Mononuclear cell (primary cell): ENCODE results near the gene ZNF609. TPM values are rescaled to one million over a fixed set of nuclear protein-coding genes. Genes with fewer than 3 reads are reported as not detected.

Experiments
- H3K27me3 ChIP-seq: 2 replicates; pipeline ENCODE4 v1.6.0; 2011; ENCODE audit warnings: low read length, control low read depth; ENCODE audit not compliant: insufficient read depth
- H3K4me1 ChIP-seq: 2 replicates; pipeline ENCODE4 v1.5.1; 2011; ENCODE audit warnings: mild to moderate bottlenecking, low read length, control low read depth; ENCODE audit not compliant: insufficient read depth
- H3K4me3 ChIP-seq: 2 replicates; pipeline ENCODE4 v1.5.1; 2011; ENCODE audit warnings: mild to moderate bottlenecking, low read length, moderate library complexity
- H3K9me3 ChIP-seq: 2 replicates; pipeline ENCODE4 v1.5.1; 2011; ENCODE audit warnings: low read depth, mild to moderate bottlenecking, control low read depth, low read length
- total RNA-seq: library from RNA; depleted of rRNA; stranded (reverse); fragments of >200 nt; gene quantifications from one replicate; pipeline ENCODE4 v1.2.3, GENCODE V29; 2012

The ZNF609 gene
- total RNA-seq, 1 donor, result 34.3 TPM

GRCh38 chr15:64503640-64504039 lies 43.3 kb downstream of the ZNF609 start:
- H3K4me1 ChIP-seq, result peaks cover 56% of the 10 kb centered on the region
- H3K27me3 ChIP-seq, result no peaks in the 10 kb centered on the region
- no peaks in the 10 kb centered on the region for H3K9me3 ChIP-seq
- no peak overlapping the region for H3K4me3 ChIP-seq

GRCh38 chr15:64507293-64507802 lies 47.0 kb downstream of the ZNF609 start:
- Histone ChIP-seq H3K9me3 (no peaks in the 10 kb centered on the region), H3K4me1 (peaks cover 38% of the 10 kb centered on the region), H3K4me3 (no peak overlapping the region), H3K27me3 (no peaks in the 10 kb centered on the region)

- no peaks in the 10 kb centered on the region for H3K9me3 ChIP-seq
- peaks cover 33% of the 10 kb centered on the region for H3K4me1 ChIP-seq
- H3K4me3 ChIP-seq, result no peak overlapping the region
- H3K27me3 ChIP-seq, result no peaks in the 10 kb centered on the region
Observed at GRCh38 chr15:64507845-64508244, 47.5 kb downstream of the ZNF609 start.

GRCh38 chr15:64513823-64514222 lies 53.4 kb downstream of the ZNF609 start:
- H3K27me3 ChIP-seq, result no peaks in the 10 kb centered on the region
- peaks cover 5% of the 10 kb centered on the region for H3K4me1 ChIP-seq
- no peaks in the 10 kb centered on the region for H3K9me3 ChIP-seq
- no peak overlapping the region for H3K4me3 ChIP-seq

GRCh38 chr15:64515196-64515595 lies 54.8 kb downstream of the ZNF609 start:
- no peak overlapping the region for H3K4me3 ChIP-seq
- peaks cover 5% of the 10 kb centered on the region for H3K4me1 ChIP-seq
- H3K27me3 ChIP-seq, result no peaks in the 10 kb centered on the region
- H3K9me3 ChIP-seq, result no peaks in the 10 kb centered on the region

- H3K9me3 ChIP-seq, result no peaks in the 10 kb centered on the region
- H3K4me3 ChIP-seq, result no peak overlapping the region
- H3K4me1 ChIP-seq, result peaks cover 5% of the 10 kb centered on the region
- no peaks in the 10 kb centered on the region for H3K27me3 ChIP-seq
Observed at GRCh38 chr15:64515825-64516224, 55.4 kb downstream of the ZNF609 start.

GRCh38 chr15:64519897-64520296 lies 59.5 kb downstream of the ZNF609 start:
- no peaks in the 10 kb centered on the region for H3K27me3 ChIP-seq
- H3K9me3 ChIP-seq, result no peaks in the 10 kb centered on the region
- H3K4me1 ChIP-seq, result peaks cover 4% of the 10 kb centered on the region
- no peak overlapping the region for H3K4me3 ChIP-seq

- Histone ChIP-seq H3K4me3 (no peak overlapping the region), H3K9me3 (no peaks in the 10 kb centered on the region), H3K27me3 (no peaks in the 10 kb centered on the region), H3K4me1 (peaks cover 4% of the 10 kb centered on the region)
Observed at GRCh38 chr15:64521201-64521600, 60.8 kb downstream of the ZNF609 start.

GRCh38 chr15:64521726-64522164 lies 61.4 kb downstream of the ZNF609 start:
- H3K9me3 ChIP-seq, result no peaks in the 10 kb centered on the region
- no peak overlapping the region for H3K4me3 ChIP-seq
- no peaks in the 10 kb centered on the region for H3K27me3 ChIP-seq
- H3K4me1 ChIP-seq, result peaks cover 4% of the 10 kb centered on the region

- Histone ChIP-seq H3K4me3 (no peak overlapping the region), H3K4me1 (peaks cover 4% of the 10 kb centered on the region)
Observed at GRCh38 chr15:64522226-64522823, 61.9 kb downstream of the ZNF609 start.

GRCh38 chr15:64523240-64523639 lies 62.9 kb downstream of the ZNF609 start:
- H3K27me3 ChIP-seq, result no peaks in the 10 kb centered on the region
- H3K9me3 ChIP-seq, result no peaks in the 10 kb centered on the region
- H3K4me1 ChIP-seq, result peaks cover 4% of the 10 kb centered on the region
- no peak overlapping the region for H3K4me3 ChIP-seq

More at GRCh38 chr15:64522226-64522823, 61.9 kb downstream of the ZNF609 start:
- Histone ChIP-seq H3K9me3 (no peaks in the 10 kb centered on the region), H3K27me3 (no peaks in the 10 kb centered on the region)

- Histone ChIP-seq H3K4me3 (no peak overlapping the region), H3K9me3 (no peaks in the 10 kb centered on the region), H3K27me3 (no peaks in the 10 kb centered on the region), H3K4me1 (peaks cover 4% of the 10 kb centered on the region)
Observed at GRCh38 chr15:64524778-64525177, 64.4 kb downstream of the ZNF609 start.

- no peaks in the 10 kb centered on the region for H3K9me3 ChIP-seq
- H3K4me3 ChIP-seq, result no peak overlapping the region
- H3K27me3 ChIP-seq, result no peaks in the 10 kb centered on the region
- H3K4me1 ChIP-seq, result peaks cover 4% of the 10 kb centered on the region
Observed at GRCh38 chr15:64525828-64526530, 65.6 kb downstream of the ZNF609 start.

GRCh38 chr15:64527263-64527984 lies 67.0 kb downstream of the ZNF609 start:
- Histone ChIP-seq H3K4me1 (peaks cover 4% of the 10 kb centered on the region), H3K9me3 (no peaks in the 10 kb centered on the region), H3K27me3 (no peaks in the 10 kb centered on the region), H3K4me3 (no peak overlapping the region)

GRCh38 chr15:64528871-64529270 lies 68.5 kb downstream of the ZNF609 start:
- H3K4me1 ChIP-seq, result peaks cover 12% of the 10 kb centered on the region
- no peaks in the 10 kb centered on the region for H3K9me3 ChIP-seq
- no peak overlapping the region for H3K4me3 ChIP-seq
- H3K27me3 ChIP-seq, result no peaks in the 10 kb centered on the region
